GM12892 (cell line): ENCODE results near the gene CAMK2B.

Experiments used
- DNase-seq: peaks from one replicate; pipeline ENCODE4 v3.0.0; 2011; ENCODE audit not compliant: insufficient read length
- FAIRE-seq: peaks from 2 replicates; lab custom pipeline; 2011; peaks lifted over from hg19 to GRCh38; lab: Jason Lieb, UNC
- POLR2A ChIP-seq: IDR thresholded peaks from 2 replicates; pipeline ENCODE4 v1.6.1; 2011; ENCODE audit warnings: low read depth, low read length, control low read depth
- POLR2AphosphoS5 ChIP-seq: IDR thresholded peaks from 2 replicates; pipeline ENCODE4 v1.6.1; 2011; ENCODE audit warnings: low read depth, low read length, control low read depth
- TAF1 ChIP-seq: IDR thresholded peaks from 2 replicates; pipeline ENCODE4 v1.6.1; 2011; ENCODE audit warnings: low read depth, mild to moderate bottlenecking, control low read depth, low read length, borderline replicate concordance

CAMK2B gene

DNA sequence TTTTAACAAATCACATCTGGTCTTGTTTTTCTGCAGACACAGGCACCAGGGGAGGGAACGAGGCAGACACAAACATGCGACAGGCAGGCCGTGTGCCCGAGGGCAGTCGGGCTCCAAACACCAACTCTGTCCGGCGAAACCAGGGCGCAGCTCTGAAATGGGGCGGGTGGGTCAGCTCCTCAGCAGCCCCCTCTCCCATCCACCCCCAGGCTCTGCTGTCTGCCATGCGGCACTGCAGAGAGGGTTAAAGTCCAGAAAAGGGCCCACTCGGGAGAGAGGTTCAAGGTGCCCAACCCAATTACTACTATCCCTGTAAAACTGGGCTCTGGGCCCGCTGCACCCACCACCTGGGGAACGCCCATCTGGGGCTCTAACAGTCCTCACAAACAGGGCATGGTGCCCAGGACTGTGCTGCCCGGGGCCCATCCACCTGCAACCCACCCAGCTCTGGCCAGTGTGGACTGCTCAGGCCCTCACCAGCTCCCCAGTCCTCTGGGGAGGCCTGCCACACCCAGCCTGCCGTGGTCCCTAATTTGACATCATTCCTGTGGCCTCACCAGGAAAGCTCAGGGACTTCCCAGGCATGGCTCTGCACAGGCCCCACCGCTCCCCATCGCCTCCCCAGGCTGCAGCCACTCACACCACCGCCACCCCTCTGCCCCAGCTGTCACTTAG lies 105.9 kb downstream of the CAMK2B start:
- DNase-seq (no peak), FAIRE-seq (no peak)
- no peak for TF ChIP-seq POLR2AphosphoS5
- TF ChIP-seq TAF1, result no peak
- TF ChIP-seq POLR2A, result no peak

GRCh38 chr7:44218418-44219201 lies 106.8 kb downstream of the CAMK2B start:
- no peak for TF ChIP-seq POLR2AphosphoS5
- no peak for TF ChIP-seq TAF1
- no peak for TF ChIP-seq POLR2A
- no peak for FAIRE-seq
- no peak for DNase-seq

- no peak for DNase-seq
- TF ChIP-seq POLR2A (no peak), POLR2AphosphoS5 (no peak), TAF1 (no peak)
- no peak for FAIRE-seq
Observed at GRCh38 chr7:44217852-44218402, 107.5 kb downstream of the CAMK2B start.

- TF ChIP-seq POLR2A (no peak), TAF1 (no peak), POLR2AphosphoS5 (no peak)
- DNase-seq (no peak), FAIRE-seq (no peak)
Observed at GRCh38 chr7:44217223-44217714, 108.1 kb downstream of the CAMK2B start.

DNA sequence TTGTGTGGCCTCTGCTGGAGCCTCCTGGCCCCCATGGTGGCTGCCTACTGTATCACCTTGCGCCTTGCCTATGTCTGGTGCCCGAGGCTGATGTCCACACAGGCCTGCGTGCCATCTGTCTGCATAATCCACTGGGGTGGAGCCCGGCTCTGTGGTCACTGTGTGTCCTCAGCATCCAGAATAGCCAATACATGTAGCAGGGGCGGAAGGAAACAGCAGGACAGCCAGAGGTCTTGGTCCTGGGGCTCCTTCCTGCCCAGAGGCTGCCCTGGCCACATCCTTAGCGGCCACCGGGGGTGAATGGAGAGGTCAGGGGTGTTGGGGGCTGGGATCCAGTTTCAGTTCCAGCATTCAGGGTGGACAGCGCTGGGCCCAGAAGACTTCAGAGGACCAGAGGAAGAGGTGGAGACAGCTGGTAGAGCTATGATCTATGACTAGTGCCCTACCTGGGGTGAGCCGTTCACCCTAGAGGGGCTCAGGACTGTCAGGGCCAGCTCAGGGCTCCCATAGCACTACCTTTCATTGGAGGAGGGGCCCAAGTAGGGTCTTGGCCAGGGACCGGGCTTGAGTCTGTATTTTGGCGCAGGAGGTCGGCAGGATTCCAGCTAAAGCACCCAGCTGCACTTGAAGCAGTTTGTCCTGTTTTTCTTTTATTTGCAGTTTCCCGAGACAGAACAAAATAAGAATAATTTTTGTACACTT lies 108.7 kb downstream of the CAMK2B start:
- DNase-seq (no peak), FAIRE-seq (no peak)
- no peak for TF ChIP-seq POLR2AphosphoS5
- TF ChIP-seq TAF1, result no peak
- no peak for TF ChIP-seq POLR2A

DNA sequence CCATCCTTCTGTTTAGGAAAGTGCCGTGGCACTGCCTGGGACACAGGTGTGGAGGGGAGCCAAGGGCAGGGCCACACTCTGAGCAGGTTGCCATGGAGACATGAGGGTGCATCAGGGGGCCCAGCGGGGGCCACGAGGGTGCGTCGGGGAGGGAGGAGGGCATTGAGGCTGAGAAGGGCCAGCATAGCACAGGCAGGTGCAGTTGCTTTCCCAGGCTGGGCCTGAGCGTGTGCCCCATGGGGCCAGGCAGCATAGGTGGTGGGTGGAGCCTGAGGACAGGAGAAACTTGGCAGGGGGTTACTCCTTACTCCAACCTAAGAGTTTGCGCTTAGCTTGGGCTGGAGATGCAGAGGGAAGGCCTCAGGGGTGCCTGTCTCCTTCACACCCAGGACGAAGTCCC lies 109.4 kb downstream of the CAMK2B start:
- DNase-seq (no peak), FAIRE-seq (no peak)
- TF ChIP-seq POLR2A (no peak), TAF1 (no peak), POLR2AphosphoS5 (no peak)

DNA sequence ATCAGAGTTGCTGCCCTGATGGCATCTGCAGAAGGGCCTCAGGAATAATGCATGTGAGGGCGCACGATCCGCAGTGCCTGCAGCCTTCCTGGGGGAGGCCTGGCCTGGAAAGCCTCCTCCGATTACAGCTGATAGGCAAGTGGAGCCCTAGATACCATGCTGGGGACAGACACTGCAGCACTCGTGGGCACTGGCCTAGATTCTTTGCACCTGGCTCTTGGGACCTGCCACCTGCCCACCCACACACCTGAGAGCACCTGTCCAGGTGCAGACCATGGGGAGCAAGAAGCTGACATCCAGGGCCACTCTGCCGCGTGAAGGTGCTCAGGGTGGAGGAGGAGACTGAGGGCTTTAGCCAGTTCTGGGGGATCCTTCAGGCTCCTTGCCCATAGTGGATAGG lies 109.9 kb downstream of the CAMK2B start:
- TF ChIP-seq POLR2AphosphoS5 (no peak), TAF1 (no peak), POLR2A (no peak)
- FAIRE-seq, result no peak
- DNase-seq, result no peak

DNA sequence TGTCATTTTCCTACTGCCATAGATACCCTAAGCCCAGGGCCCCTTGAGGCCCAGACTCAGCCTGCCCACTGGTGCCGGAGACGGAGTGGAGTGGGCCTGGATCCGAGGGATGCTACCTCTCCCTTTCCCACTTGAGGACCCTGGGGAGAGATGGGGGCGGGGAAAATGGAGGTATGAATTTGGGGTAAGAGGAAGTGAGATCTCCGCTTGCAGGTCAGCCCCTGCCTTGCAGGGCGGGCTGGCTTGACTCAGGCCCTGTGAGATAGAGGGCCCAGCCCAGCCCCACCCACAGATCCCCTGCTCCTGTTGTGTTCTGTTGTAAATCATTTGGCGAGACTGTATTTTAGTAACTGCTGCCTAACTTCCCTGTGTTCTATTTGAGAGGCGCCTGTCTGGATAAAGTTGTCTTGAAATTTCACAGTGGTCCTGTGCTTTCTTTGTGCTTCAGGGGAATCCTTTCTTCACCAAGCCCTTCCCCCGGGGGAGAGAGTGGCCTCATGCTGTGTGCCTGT lies 111.5 kb downstream of the CAMK2B start:
- no peak; the same call in 1 of the 2 replicates for TF ChIP-seq POLR2AphosphoS5
- TF ChIP-seq POLR2A, result no peak
- no peak for TF ChIP-seq TAF1
- FAIRE-seq (no peak), DNase-seq (peak; percentile 36)

DNA sequence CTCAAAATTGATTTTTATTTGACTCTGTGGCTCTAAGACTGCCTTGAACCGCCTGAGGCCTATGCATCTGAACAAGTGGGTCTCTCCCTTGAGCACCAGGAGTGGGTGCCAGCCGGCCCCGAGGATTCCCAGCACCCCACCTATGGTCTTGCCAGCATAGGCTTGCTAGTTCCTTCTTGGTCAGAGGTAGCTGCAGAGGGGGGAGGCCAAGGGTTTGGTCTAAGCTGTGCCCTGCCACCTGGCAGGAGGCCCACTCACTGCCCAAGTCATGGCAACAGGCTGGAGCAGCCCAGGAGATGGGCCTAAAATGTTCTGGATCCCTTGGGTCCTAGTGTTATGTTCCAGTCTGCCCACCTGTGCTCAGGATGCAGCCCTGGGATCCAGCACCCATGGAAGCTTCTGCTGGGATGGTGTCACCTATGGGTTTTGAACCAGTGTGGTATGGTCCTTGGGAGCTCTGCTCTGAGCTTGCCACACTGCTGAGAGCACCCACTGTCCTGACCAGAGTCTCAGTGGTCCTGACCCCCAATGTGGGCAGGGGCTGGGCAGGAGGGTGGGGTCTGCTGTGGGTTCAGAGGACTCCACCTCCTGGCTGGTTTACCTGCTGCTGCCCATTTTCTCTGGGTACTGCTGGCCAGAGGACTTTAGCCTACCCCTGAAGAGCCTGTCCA lies 112.1 kb downstream of the CAMK2B start:
- FAIRE-seq (no peak), DNase-seq (no peak)
- TF ChIP-seq POLR2A (no peak), TAF1 (no peak), POLR2AphosphoS5 (peak; percentile 34; the same call in 1 of the 2 replicates)

- TF ChIP-seq POLR2A (no peak), TAF1 (no peak), POLR2AphosphoS5 (no peak)
- no peak for DNase-seq
- no peak for FAIRE-seq
Observed at GRCh38 chr7:44212581-44213184, 112.7 kb downstream of the CAMK2B start.
